GM21447 (cell line): ENCODE results near the gene CCDC24.
A peak's percentile ranks its signal among the peaks of the same experiment; 100 is the strongest.

Experiments
- ATAC-seq: cut with Tn5 transposase; IDR thresholded peaks from one replicate; pipeline ENCODE4 v1.9.1; 2021; ENCODE audit not compliant: unreplicated experiment

CCDC24 gene

DNA sequence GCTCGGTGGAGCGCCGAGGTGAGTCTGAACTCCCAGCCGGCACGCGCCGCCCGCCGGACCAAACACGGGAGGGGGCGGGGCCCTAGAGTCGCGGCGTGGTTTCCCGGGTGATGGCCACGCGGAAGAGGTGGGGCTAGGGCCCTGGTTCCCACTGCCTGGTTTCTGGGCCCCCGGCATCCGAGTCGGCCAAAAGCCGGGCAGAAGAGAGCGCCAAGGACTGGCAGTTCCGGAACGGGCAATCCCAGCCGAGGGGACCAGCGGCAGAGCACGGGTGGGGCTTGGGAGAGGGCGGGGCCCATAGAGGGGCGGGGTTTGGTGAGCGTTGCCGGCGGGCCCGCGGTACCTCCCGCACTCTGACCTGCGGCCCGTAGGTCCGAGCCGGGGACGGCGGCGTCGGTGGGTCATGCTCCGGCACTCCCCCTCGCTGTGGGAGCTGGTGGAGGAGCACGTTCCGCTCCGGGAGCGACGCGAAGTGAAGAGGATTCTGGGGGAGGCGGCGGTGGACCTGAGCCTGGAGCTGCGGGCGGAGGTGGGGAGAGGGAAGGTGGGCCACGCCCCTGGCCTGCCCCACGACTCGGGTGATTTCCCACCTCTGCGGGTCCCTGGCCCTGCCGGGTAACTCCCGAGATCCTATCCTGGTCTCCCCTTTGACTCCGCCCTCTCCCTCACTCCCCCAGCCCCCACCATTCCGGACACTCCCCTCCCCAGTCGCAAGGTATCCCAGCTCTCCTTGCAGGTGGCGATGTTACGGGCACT is at the start of gene CCDC24:
Gene CCDC24 (plus strand): TSS at position 124 of the 756 bp plus-strand sequence. CDS start 280 bp downstream, at position 404.
- peak; percentile 61 for ATAC-seq

- ATAC-seq: no peak
Observed at GRCh38 chr1:43942411-43942810, 49.0 kb upstream of the CCDC24 start.

GRCh38 chr1:43944860-43945259 is 46.5 kb upstream of the CCDC24 start:
- ATAC-seq: no peak

GRCh38 chr1:43945674-43946235 is 45.6 kb upstream of the CCDC24 start:
- no peak for ATAC-seq

GRCh38 chr1:43946236-43947060 is 45.0 kb upstream of the CCDC24 start, which contains the start of gene IPO13:
Gene IPO13, plus strand, starts transcription at chr1:43946950. Its CDS starts 651 bp downstream, at chr1:43947601.
- ATAC-seq: peak; percentile 90

DNA sequence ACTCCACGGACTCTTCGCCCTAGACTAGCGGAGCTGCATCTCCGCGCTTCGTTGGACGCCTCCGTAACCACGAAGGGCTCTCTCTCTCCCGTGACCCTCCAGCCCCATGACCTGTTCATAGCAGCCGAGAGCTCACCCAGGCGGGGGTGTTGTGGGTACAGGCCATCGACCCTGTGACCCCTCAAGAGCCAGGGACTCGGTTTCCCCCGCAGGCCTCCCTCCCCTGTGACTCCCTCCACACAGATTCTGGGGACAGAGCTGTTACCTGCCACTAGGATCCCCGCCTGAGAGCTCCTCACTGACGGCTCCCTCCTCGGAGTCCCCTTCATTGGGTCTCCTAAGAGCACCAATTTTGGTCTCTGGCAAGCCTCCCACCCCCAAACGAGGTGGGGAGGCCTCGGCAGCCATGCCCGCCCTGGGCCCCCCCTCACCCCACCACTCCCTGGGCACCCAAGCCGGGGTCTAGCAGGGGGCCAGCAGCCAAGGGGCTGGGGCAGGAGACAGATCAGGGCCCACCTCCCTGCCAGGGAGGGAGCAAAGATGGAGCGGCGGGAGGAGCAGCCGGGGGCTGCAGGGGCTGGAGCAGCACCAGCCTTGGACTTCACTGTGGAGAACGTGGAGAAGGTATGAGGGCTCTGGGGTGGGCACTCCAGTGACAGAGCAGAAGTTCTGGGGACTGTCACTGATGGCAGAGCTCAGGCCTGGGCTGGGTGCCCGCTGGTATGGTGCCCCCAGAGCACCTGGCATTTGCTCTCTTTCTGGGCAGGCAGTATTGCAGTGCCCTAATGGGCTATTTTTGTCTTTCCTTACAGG is 44.1 kb upstream of the CCDC24 start:
- ATAC-seq: no peak

DNA sequence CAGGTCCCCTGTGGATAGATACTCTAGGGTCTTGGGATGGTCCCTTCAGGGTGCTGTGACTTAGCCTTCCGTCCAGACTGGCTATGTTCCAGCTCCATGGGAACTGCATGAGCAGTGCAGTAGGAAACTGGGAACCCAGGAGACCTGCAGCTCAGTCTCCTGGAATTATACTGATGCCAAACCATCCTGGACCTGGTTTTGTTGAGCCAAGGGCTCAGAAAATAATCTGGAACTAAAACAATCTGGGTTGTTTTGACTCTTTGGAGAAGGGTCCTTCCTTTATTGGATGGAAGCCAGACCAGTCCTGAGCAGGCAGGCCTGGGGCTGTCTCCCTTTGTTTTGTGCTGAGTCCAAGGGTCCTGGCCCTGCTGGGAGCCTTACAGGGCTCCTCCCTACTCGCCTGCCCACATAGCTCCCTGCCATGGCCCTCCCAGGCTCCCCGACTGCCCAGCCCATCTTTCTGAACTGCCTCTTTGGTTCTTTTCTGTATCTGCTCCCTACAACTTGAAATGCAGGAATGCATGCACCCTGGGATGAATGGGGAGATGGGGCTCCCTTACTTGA is 43.4 kb upstream of the CCDC24 start:
- ATAC-seq: no peak

- no peak for ATAC-seq
Observed at GRCh38 chr1:43949678-43950077, 41.7 kb upstream of the CCDC24 start.

- ATAC-seq: no peak
Observed at GRCh38 chr1:43951021-43951985, 40.1 kb upstream of the CCDC24 start.

DNA sequence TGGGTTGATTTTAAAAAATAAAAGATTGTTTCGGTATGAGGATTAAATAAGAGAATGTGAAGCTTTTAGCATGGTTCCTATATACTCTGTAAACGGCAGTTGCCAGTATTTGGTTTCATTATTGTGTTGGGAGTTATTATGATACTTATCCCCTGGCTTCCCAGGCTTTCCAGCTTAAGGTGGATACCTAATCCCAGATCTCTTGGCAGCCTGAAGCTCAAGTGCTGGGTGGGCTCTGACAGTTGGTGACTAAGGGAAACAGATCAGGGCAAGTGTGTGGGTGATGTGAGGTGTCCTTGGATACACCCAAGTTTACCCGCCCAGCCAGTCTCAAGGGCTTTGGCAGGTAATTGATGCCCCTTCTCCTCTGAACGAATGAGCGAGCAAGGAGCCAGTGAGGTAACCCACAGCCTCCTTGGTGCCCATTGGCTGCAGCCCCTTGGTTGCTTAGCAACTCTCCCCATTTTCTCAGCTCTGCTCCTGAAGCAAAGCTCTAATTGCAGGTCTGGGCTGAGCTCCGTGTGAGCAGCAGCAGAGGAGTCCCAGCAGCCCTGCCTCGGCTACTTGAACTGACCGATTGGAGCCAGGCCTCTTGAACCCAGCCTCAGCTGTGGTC is 38.6 kb upstream of the CCDC24 start:
- ATAC-seq: no peak

- ATAC-seq: no peak
Observed at GRCh38 chr1:43953361-43953760, 38.0 kb upstream of the CCDC24 start.

DNA sequence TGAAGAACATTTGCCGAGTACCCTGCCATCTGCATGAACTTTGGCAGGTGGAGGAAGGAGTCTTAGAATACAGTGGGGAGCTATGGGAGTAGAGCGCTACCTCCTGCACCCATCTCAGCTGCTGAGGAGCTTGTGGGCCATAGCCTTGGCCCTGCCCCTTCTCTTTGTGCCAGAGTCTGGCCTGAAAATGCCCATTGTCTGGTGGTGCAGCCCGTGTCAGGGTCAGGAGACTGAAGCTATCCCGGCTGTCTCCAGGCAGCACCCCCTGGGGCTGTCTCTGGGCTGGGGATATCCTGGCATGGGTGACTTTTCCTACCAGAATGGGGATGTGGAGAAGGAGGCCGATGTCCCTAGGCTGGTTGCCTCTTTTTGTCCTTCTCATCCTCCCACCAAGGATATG is 37.4 kb upstream of the CCDC24 start:
- ATAC-seq: no peak

- ATAC-seq: no peak
Observed at GRCh38 chr1:43956234-43956633, 35.2 kb upstream of the CCDC24 start.

DNA sequence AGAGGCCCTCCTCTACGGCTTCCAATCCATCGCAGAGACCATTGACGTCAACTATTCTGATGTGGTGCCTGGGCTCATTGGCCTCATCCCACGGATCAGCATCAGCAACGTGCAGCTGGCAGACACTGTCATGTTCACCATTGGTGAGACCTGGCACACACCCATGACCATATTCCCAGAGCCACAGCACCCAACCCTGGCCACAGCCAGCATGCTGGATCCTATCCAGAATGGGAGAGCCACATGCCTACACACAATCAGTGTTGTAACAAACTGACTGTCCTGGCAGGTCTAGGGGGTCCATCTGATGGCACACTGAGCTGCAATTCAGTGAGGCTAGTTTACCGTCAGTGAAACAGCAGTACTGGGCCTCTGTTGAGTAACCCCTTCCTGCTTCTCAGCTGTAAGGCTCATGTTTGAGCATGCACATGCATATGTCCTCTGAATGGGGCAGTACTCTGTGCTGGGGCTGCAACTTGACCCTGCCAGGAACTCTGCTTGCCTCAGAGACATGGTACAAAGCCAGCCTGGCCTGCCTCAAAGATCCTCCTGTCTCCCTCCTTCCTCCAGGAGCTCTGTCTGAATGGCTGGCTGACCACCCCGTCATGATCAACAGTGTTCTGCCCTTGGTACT is 33.9 kb upstream of the CCDC24 start:
- ATAC-seq: no peak

DNA sequence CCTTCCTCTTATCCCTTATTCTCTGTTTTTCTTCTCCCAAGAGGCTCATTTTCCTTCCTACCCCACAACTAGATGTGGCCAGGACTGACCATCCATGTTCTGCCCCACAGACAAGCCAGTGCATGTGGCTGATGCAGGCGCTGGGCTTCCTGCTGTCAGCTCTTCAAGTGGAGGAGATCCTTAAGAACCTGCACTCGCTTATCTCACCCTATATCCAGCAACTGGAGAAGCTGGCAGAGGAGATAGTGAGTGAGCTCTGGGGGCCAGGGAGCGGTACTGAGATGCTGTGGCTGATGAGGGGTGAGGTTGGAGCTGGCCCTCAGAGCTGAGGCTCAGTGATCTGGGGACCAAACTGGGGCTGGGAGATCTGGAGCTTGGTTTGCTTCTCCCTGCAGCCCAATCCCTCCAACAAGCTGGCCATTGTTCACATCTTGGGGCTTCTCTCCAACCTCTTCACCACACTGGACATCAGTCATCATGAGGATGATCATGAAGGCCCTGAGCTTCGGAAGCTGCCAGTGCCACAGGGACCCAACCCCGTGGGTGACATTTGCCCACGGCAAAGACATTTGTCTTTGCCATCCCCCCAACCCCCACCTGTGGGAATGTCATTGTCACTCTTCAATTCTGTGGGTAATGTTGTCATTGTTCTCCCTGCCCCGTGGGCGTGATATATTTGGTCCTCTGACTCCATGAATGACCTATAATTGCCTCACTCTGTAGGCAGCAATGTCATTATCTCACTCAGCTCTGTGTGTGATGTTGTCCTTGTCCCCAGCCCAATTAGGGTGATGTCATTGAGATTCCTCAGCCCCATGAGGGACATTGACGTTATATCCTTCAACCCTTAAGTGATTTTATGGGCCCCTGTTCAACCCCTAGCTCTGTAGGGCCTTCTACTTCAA is 32.8 kb upstream of the CCDC24 start:
- no peak for ATAC-seq

- no peak for ATAC-seq
Observed at GRCh38 chr1:43960798-43961197, 30.6 kb upstream of the CCDC24 start.

- no peak for ATAC-seq
Observed at GRCh38 chr1:43961692-43962091, 29.7 kb upstream of the CCDC24 start.

DNA sequence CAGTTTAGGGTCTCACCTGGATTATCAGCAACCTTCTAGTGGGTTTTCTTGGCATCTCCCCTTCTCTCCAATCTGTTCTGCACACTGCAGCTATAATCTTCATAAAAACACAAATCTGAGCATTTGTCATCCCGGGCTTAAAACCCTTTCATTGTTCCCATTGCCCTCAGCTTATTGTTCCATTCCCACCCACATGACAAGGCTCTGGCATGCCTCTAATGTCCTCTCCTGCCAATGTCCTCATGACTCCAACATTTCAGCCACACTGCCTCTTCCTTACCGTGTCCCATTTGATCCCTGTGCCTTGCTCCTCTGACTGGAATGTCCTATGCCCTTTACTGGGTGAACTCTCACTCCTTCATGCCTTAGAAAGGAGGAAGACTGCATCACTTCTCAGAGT is 29.1 kb upstream of the CCDC24 start:
- ATAC-seq: no peak
